ENCODE results near the gene UBP1.
A peak's percentile ranks its signal among the peaks of the same experiment; 100 is the strongest.
"Not testable (repeated sequence)": the region's sequence is repeated elsewhere in the genome, so short reads cannot be mapped to it uniquely, and the experiment has no call there.

Gene UBP1

DNA sequence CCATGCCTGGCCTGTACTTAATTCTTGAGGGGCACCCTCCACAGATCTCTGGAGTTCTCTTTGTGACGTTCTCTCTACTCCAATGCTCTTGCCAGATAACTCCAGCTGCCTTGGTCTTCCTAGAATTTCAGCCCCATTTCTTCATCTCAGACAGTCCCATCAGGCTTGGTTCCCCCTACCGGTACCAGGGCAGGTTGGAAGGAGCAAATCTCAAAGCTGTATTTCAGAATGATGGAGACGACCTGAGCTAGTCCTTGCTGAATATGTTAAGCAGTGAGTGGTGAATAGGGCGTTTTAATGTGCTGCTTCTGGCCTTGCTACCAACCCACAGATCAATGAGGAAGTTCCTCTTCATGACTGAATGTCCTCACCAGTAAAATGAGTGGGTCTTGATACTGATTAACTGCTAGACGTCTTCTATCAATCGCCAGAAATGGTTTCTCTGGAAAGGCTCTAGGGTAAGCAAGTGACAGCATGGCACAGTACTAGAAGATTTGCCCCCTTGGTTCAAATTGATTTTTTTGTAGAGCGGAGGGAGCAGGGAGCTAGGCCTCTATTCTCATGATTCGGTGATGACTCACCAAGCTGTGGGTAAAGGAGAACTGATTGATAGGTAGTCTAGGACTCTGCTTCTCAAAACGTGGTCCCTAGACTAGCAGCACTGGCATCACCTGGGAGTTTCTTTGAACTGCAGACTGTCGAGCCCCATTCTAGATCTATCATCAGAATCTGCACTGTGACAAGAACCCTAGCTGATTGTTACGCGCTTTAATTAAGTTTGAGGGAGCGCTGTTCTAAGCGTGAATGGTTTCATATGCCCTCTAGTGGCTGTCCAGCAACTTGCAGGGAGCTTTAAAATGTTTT lies 67.8 kb downstream of the UBP1 start:
- H3K36me3 ChIP-seq (ENCODE audit: control insufficient read depth in 2 of 2, insufficient read depth in 2 of 2, low read length in 2 of 2) = peaks cover 10 to 16% of the 10 kb centered on the region in 2 donors
- H3K9ac ChIP-seq (ENCODE audit: low read length in 2 of 2) = no peak overlapping the region
- no peaks in the 10 kb centered on the region for H3K4me1 ChIP-seq (ENCODE audit: control insufficient read depth, insufficient read depth, low read length)
- H3K27me3 ChIP-seq (ENCODE audit: control insufficient read depth in 1 of 2, insufficient read depth in 2 of 2, low read length in 2 of 2) = no peaks in the 10 kb centered on the region
- H3K9me3 ChIP-seq (ENCODE audit: control insufficient read depth in 2 of 2, low read length in 2 of 2) = no peaks in the 10 kb centered on the region
- H3K27ac ChIP-seq (ENCODE audit: low read length) = no peak overlapping the region
- peak overlapping the region; percentile 56 for H3K4me3 ChIP-seq (ENCODE audit: low read length in 2 of 2)

DNA sequence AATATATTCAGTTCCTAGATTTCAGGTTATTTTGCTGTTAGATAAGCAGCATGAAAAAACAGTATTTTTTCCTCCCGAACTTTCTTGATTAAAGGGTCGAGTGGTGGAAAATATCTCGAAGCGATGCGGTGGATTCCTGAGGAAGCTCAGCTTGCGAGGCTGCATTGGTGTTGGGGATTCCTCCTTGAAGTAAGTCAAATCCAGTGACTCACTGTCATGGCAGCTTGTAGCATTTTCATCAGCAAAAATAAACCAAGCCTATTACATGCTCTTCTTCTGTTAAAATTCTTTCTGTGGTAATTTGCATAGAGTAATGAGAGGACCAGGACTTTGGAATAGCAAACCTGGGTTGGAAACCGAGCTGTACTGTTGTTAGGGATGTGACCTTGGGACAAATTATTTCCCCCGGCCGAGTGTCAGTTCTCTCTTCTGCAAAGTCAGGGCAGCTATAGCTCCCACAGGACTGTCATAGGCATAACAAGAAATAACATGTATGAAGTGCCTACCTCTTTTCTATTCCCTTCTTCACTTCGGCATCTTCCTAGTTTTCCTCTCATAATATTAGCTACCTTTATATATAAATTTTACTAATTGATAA lies 75.6 kb downstream of the UBP1 start:
- no peaks in the 10 kb centered on the region for H3K4me1 ChIP-seq (ENCODE audit: control insufficient read depth, insufficient read depth, low read length)
- no peak overlapping the region for H3K9ac ChIP-seq (ENCODE audit: low read length in 2 of 2)
- no peaks in the 10 kb centered on the region for H3K27me3 ChIP-seq (ENCODE audit: control insufficient read depth in 1 of 2, insufficient read depth in 2 of 2, low read length in 2 of 2)
- no peaks in the 10 kb centered on the region for H3K9me3 ChIP-seq (ENCODE audit: control insufficient read depth in 2 of 2, low read length in 2 of 2)
- H3K4me3 ChIP-seq (ENCODE audit: low read length in 2 of 2) = no peak overlapping the region
- no peaks in the 10 kb centered on the region for H3K36me3 ChIP-seq (ENCODE audit: control insufficient read depth in 2 of 2, insufficient read depth in 2 of 2, low read length in 2 of 2)
- no peak overlapping the region for H3K27ac ChIP-seq (ENCODE audit: low read length)

DNA sequence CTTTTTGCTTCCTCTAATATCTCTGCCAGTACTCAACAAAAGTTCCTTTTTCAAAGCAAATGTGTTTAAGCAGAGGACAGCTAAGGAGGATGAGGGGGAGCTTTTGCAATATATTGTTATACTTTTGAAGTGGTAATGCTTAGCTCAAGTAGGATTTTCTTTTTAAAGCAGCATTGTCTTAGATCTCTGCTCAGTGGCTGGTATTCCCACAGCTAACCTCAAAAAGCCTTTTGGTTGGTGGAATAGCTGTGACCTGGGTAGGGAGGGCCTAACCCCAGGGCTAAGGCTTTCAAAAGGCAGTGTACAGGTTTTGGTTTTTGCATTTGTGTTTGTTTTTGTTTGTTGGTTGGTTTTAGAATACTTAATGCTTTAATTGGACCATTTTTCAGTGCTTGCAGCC lies 76.1 kb downstream of the UBP1 start:
- Histone ChIP-seq H3K27me3 (ENCODE audit: control insufficient read depth in 1 of 2, insufficient read depth in 2 of 2, low read length in 2 of 2) (no peaks in the 10 kb centered on the region), H3K9me3 (ENCODE audit: control insufficient read depth in 2 of 2, low read length in 2 of 2) (no peaks in the 10 kb centered on the region), H3K36me3 (ENCODE audit: control insufficient read depth in 2 of 2, insufficient read depth in 2 of 2, low read length in 2 of 2) (no peaks in the 10 kb centered on the region), H3K27ac (ENCODE audit: low read length) (no peak overlapping the region), H3K4me1 (ENCODE audit: control insufficient read depth, insufficient read depth, low read length) (no peaks in the 10 kb centered on the region), H3K4me3 (ENCODE audit: low read length in 2 of 2) (no peak overlapping the region), H3K9ac (ENCODE audit: low read length in 2 of 2) (no peak overlapping the region)

DNA sequence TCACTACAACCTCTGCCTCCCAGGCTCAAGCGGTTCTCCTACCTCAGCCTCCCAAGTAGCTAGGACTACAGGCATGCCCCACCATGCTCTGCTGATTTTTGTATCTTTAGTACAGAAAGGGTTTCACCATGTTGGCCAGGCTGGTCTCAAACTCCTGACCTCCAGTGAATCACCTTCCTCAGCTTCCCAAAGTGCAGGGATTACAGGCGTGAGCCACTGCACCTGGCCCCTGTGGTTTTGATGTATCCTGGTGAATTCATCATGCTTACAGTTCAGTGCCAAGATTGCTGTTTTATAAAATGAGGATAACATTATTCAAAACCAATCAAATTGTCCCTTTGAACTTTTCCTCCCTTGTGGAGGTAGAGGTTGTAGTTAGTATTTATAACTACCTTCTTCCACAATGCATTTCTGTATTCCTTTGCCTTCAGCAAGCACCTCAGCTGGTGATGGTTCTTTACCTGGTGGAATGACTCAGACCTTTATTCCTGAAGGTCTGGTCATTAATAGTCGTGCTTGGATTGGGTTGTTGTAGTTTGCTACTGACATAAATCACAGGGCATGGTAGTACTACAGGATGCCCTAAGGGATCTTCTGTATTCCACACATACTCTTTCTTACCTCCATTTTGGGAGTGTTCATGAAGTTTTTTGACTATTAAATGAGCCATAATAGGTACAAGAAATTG lies 76.9 kb downstream of the UBP1 start:
- H3K4me3 ChIP-seq (ENCODE audit: low read length in 2 of 2) = no peak overlapping the region
- H3K9ac ChIP-seq (ENCODE audit: low read length in 2 of 2) = no peak overlapping the region
- H3K27ac ChIP-seq (ENCODE audit: low read length) = no peak overlapping the region
- H3K36me3 ChIP-seq (ENCODE audit: control insufficient read depth in 2 of 2, insufficient read depth in 2 of 2, low read length in 2 of 2) = no peaks in the 10 kb centered on the region
- H3K9me3 ChIP-seq (ENCODE audit: control insufficient read depth in 2 of 2, low read length in 2 of 2) = no peaks in the 10 kb centered on the region
- peaks cover under 1% of the 10 kb centered on the region for H3K4me1 ChIP-seq (ENCODE audit: control insufficient read depth, insufficient read depth, low read length)
- H3K27me3 ChIP-seq (ENCODE audit: control insufficient read depth in 1 of 2, insufficient read depth in 2 of 2, low read length in 2 of 2) = no peaks in the 10 kb centered on the region

DNA sequence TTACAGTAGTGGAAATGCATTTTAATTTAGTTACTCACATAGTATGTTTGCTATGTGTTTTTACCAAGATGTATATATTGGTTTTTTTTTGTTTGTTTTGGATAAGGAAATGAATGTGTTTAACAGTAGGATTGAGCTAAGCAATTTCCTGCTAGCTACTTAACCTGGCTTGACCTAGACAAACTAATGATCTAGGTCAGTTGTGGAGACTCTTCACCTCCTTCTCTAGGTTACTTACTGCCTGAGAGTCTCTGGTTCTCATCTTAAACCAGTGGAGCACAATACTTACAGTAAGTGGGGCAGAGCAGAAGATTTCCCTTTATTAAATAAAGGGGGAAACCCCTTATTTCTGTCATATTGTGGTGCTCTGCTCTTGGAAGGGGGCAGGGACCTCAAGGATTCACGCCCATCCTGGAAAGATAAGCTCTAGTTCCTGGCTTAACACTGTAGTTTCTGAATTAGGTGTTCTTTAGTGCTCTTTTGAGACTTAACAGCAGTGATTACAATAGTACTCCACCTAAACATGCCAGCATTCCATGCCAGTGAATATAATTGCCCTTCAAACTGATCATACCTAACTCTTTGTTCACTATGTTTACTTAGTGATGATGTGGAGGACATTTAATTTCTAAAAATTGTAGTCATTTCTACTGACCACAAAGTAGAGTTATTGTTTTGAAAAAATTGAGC lies 79.9 kb downstream of the UBP1 start:
- Histone ChIP-seq H3K9me3 (ENCODE audit: control insufficient read depth in 2 of 2, low read length in 2 of 2) (no peaks in the 10 kb centered on the region), H3K36me3 (ENCODE audit: control insufficient read depth in 2 of 2, insufficient read depth in 2 of 2, low read length in 2 of 2) (no peaks in the 10 kb centered on the region), H3K27me3 (ENCODE audit: control insufficient read depth in 1 of 2, insufficient read depth in 2 of 2, low read length in 2 of 2) (no peaks in the 10 kb centered on the region), H3K4me3 (ENCODE audit: low read length in 2 of 2) (no peak overlapping the region), H3K4me1 (ENCODE audit: control insufficient read depth, insufficient read depth, low read length) (peaks cover 6% of the 10 kb centered on the region), H3K9ac (ENCODE audit: low read length in 2 of 2) (no peak overlapping the region), H3K27ac (ENCODE audit: low read length) (no peak overlapping the region)

DNA sequence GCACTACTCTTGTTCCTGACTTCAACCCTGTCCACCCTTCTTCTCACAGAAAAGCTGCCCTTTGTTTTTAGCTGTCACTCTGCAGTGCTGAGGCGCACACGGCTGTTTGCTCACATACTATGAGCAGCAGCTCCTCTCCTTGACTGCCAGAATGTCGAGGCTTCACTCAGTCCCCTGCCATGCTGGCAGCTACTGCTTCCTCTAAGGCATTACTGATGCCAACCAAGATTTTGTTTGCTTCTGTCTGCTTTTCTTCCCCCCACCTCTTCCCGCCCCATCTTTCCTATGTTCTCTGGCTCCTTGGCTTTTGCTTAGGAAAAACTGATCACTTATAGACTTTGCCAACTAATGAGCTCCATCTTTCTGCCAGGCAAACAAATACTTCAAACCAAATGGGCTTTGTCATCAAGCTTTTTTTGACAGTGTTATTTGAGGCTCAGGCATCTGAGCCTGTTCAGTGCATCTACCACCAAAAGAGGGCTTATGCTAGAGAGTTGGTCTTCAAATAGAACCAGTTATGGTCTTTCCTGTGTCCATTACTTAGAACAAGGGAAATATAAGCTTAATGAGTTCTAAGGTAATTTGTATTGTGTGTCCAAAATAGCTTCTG lies 81.9 kb downstream of the UBP1 start:
- Histone ChIP-seq H3K9ac (ENCODE audit: low read length in 2 of 2) (no peak overlapping the region), H3K4me1 (ENCODE audit: control insufficient read depth, insufficient read depth, low read length) (peaks cover 6% of the 10 kb centered on the region), H3K4me3 (ENCODE audit: low read length in 2 of 2) (no peak overlapping the region), H3K9me3 (ENCODE audit: control insufficient read depth in 2 of 2, low read length in 2 of 2) (no peaks in the 10 kb centered on the region), H3K27me3 (ENCODE audit: control insufficient read depth in 1 of 2, insufficient read depth in 2 of 2, low read length in 2 of 2) (no peaks in the 10 kb centered on the region), H3K27ac (ENCODE audit: low read length) (no peak overlapping the region), H3K36me3 (ENCODE audit: control insufficient read depth in 2 of 2, insufficient read depth in 2 of 2, low read length in 2 of 2) (no peaks in the 10 kb centered on the region)

DNA sequence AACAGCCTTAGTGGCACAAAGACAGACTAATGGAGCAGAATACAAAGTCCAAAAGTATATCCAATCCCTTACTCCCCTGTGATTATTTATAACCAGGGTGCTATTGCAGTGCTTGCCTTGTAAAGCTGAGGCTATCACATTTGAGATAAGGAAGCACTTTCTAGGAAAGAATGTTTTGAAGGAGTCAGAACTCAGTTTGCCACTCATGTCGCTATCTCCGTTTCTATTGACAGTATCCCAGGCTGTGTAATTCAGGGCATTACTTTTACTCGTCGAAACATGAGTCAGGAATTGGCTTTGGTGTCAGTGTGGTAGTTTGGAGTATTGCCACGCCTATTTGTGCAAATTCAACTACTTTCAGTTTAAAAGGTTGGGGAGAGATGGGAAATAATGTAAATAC lies 84.6 kb downstream of the UBP1 start:
- no peaks in the 10 kb centered on the region for H3K36me3 ChIP-seq (ENCODE audit: control insufficient read depth in 2 of 2, insufficient read depth in 2 of 2, low read length in 2 of 2)
- H3K27me3 ChIP-seq (ENCODE audit: control insufficient read depth in 1 of 2, insufficient read depth in 2 of 2, low read length in 2 of 2) = no peaks in the 10 kb centered on the region
- H3K4me1 ChIP-seq (ENCODE audit: control insufficient read depth, insufficient read depth, low read length) = peaks cover 6% of the 10 kb centered on the region
- no peak overlapping the region for H3K9ac ChIP-seq (ENCODE audit: low read length in 2 of 2)
- no peak overlapping the region for H3K27ac ChIP-seq (ENCODE audit: low read length)
- H3K4me3 ChIP-seq (ENCODE audit: low read length in 2 of 2) = no peak overlapping the region
- no peaks in the 10 kb centered on the region for H3K9me3 ChIP-seq (ENCODE audit: control insufficient read depth in 2 of 2, low read length in 2 of 2)

DNA sequence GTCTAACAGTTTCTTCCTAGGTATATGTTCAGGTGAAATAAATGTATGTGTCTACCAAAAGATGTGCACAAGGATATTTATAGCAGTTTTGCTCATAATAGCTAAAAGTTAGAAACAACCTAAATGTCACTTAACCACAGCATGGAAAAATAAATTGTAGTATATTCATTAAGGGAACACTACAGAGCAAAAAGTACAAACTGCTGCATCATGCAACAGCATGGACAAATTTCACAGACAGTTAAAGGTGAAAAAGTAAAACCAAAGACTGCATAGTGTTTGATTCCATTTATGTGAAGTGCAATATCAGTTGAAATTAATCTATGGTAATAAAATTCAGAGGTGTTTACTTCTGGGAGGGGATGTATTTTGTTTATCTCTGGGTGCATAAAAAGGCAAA lies 100.4 kb downstream of the UBP1 start:
- no peak overlapping the region for H3K9ac ChIP-seq (ENCODE audit: low read length in 2 of 2)

DNA sequence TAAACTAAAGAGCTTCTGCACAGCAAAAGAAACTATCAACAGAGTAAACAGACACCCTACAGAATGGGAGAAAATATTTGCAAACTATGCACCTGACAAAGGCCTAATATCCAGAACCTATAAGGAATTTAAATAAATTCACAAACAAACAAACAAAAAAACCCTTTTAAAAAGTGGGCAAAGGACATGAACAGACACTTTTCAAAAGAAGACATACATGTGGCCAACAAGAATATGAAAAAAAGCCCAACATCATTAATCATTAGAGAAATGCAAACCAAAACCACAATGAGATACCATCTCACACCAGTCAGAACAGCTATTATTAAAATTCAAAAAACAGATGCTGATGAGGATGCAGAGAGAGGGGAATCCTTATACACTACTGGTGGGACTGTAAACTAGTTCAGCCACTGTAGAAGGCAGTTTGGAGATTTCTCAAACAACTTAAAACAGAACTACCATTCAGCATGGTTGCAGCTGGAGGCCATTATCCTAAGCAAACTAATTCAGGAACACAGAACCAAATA lies 101.2 kb downstream of the UBP1 start:
- not testable (repeated sequence) for H3K9ac ChIP-seq (ENCODE audit: low read length in 2 of 2); H3K9me3 ChIP-seq (ENCODE audit: control insufficient read depth in 2 of 2, low read length in 2 of 2); H3K4me3 ChIP-seq (ENCODE audit: low read length in 2 of 2); H3K27ac ChIP-seq (ENCODE audit: low read length); H3K27me3 ChIP-seq (ENCODE audit: control insufficient read depth in 1 of 2, insufficient read depth in 2 of 2, low read length in 2 of 2); H3K4me1 ChIP-seq (ENCODE audit: control insufficient read depth, insufficient read depth, low read length); H3K36me3 ChIP-seq (ENCODE audit: control insufficient read depth in 2 of 2, insufficient read depth in 2 of 2, low read length in 2 of 2)

More for the DNA sequence above, 100.4 kb downstream of the UBP1 start:
- H3K36me3 ChIP-seq (ENCODE audit: control insufficient read depth in 2 of 2, insufficient read depth in 2 of 2, low read length in 2 of 2) = no peaks in the 10 kb centered on the region
- H3K4me1 ChIP-seq (ENCODE audit: control insufficient read depth, insufficient read depth, low read length) = no peaks in the 10 kb centered on the region
- H3K27me3 ChIP-seq (ENCODE audit: control insufficient read depth in 1 of 2, insufficient read depth in 2 of 2, low read length in 2 of 2) = no peaks in the 10 kb centered on the region
- no peak overlapping the region for H3K27ac ChIP-seq (ENCODE audit: low read length)
- H3K4me3 ChIP-seq (ENCODE audit: low read length in 2 of 2) = no peak overlapping the region
- no peaks in the 10 kb centered on the region for H3K9me3 ChIP-seq (ENCODE audit: control insufficient read depth in 2 of 2, low read length in 2 of 2)

Data from stomach smooth muscle (tissue), 2 donors.